ENCODE data around the gene NXT2. TPM values are rescaled to one million over a fixed set of nuclear protein-coding genes. Genes with fewer than 3 reads are reported as not detected.

The NXT2 gene
- total RNA-seq, 4 donors from 2014 or later = 1.8 to 5.3 (median 3.3) TPM

DNA sequence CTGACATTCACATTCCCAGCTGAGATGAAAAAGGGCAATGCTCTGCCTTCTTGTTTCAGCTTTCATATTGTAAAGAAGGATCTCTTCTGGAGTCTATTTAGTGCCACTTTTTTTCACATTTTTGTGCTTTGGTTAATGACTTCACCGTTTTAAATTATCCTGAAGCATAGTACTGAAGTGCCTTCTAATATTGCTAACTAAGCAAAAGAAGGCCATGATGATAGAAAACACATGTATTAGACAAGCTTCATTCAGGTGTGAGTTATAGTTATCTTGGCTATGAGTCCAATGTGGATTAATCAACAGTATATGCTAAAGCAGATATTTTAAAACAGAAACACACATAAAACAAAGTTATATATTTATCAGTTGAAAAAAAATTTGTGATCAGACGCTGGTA is 40.4 kb downstream of the NXT2 start:
- in situ Hi-C loops (cut with MboI; ENCODE audit: low sequenced_read_pairs in 4 of 4) = no loop called here
- no peak overlapping the region for H3K4me3 ChIP-seq
- no peaks in the 10 kb centered on the region for H3K4me1 ChIP-seq
- H3K9me3 ChIP-seq = no peaks in the 10 kb centered on the region
- DNase-seq (no peak), ATAC-seq (no peak)
- H3K36me3 ChIP-seq = no peaks in the 10 kb centered on the region
- H3K27me3 ChIP-seq = no peaks in the 10 kb centered on the region
- no peak for TF ChIP-seq POLR2A (IDR thresholded peaks at IDR 0.05)
- TF ChIP-seq, protein P1, sequence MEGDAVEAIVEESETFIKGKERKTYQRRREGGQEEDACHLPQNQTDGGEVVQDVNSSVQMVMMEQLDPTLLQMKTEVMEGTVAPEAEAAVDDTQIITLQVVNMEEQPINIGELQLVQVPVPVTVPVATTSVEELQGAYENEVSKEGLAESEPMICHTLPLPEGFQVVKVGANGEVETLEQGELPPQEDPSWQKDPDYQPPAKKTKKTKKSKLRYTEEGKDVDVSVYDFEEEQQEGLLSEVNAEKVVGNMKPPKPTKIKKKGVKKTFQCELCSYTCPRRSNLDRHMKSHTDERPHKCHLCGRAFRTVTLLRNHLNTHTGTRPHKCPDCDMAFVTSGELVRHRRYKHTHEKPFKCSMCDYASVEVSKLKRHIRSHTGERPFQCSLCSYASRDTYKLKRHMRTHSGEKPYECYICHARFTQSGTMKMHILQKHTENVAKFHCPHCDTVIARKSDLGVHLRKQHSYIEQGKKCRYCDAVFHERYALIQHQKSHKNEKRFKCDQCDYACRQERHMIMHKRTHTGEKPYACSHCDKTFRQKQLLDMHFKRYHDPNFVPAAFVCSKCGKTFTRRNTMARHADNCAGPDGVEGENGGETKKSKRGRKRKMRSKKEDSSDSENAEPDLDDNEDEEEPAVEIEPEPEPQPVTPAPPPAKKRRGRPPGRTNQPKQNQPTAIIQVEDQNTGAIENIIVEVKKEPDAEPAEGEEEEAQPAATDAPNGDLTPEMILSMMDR (IDR thresholded peaks at IDR 0.05 in 4 of 5, conservative IDR thresholded peaks at IDR 0.05 in 1 of 5) = no peak
- no peak overlapping the region for H3K27ac ChIP-seq
- intact Hi-C loops (cut with DNase I; ENCODE audit: low total_unique reads) = no loop called here

DNA sequence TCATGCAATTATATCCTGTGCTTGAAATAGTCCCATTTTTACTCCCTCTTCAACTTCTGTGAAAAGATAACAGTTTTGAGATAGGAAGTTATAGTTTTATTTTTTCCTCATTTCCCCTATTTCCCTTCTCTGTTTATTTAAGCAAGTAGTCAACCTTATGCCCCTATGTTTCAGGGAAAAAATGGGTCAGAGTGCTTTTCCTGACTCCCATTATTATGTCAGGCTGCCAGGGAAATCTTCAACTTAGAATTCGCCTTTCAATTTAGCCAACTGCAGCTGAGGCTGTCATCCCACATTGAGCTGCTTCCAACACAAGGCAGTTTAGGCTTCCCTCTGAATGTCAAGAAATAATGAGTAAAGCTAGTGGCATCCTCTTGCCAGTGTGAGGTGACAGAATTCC is 42.3 kb downstream of the NXT2 start:
- intact Hi-C loops (cut with DNase I; ENCODE audit: low total_unique reads) = no loop called here
- Histone ChIP-seq H3K27me3 (no peaks in the 10 kb centered on the region), H3K9me3 (no peaks in the 10 kb centered on the region), H3K27ac (no peak overlapping the region), H3K4me3 (no peak overlapping the region), H3K36me3 (no peaks in the 10 kb centered on the region), H3K4me1 (no peaks in the 10 kb centered on the region)
- in situ Hi-C loops (cut with MboI; ENCODE audit: low sequenced_read_pairs in 4 of 4) = no loop called here
- DNase-seq (no peak), ATAC-seq (no peak)
- TF ChIP-seq, protein P1 (IDR thresholded peaks at IDR 0.05 in 4 of 5, conservative IDR thresholded peaks at IDR 0.05 in 1 of 5) = no peak
- no peak for TF ChIP-seq POLR2A (IDR thresholded peaks at IDR 0.05)

DNA sequence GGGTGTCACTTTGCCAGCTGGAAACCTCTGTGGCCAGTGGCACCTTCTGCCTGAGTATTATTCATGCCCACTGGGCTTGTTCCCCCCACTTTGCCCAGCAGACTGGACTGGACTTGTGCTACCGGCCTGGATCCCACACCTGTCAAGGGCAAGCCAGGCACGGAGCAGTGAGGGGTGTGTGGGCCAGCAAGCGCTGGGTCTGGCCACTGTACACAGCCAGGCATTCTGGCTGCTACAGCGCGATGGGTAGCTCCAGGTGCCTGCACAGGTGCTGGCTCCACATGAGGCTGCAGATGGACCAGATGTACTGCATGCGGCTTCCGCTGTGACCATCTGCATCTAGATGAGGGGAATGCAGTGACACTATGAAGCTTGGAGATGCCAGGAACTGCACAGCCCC is 48.8 kb downstream of the NXT2 start:
- TF ChIP-seq, protein P1 (IDR thresholded peaks at IDR 0.05 in 4 of 5, conservative IDR thresholded peaks at IDR 0.05 in 1 of 5) = no peak
- TF ChIP-seq POLR2A (IDR thresholded peaks at IDR 0.05) = no peak
- H3K9me3 ChIP-seq = no peaks in the 10 kb centered on the region
- in situ Hi-C loops (cut with MboI; ENCODE audit: low sequenced_read_pairs in 4 of 4) = no loop called here
- intact Hi-C loops (cut with DNase I; ENCODE audit: low total_unique reads) = no loop called here
- no peak overlapping the region for H3K27ac ChIP-seq
- H3K36me3 ChIP-seq = no peaks in the 10 kb centered on the region
- H3K27me3 ChIP-seq = no peaks in the 10 kb centered on the region
- ATAC-seq (no peak), DNase-seq (no peak)
- no peak overlapping the region for H3K4me3 ChIP-seq
- H3K4me1 ChIP-seq = no peaks in the 10 kb centered on the region

DNA sequence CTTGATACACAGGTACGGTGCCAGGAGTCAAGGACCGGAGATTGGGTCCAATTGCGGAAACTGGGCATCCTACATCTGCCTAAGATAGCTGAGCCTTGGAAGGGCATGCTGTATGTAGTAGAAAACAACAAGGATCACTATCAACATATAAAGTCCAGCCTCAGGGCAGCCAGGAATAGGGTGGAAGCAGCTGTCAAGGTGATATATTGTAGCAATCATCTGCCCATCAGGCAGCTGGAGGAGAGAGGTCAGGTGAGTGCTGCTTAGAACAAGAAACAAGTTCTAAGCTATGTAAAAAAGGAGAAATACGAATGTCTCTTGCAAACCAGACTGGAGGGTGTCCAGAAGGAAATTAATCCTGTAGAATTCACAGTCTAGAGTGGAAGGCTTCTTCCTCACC is 53.5 kb downstream of the NXT2 start:
- H3K27ac ChIP-seq = no peak overlapping the region
- H3K27me3 ChIP-seq = no peaks in the 10 kb centered on the region
- H3K4me3 ChIP-seq = no peak overlapping the region
- H3K36me3 ChIP-seq = no peaks in the 10 kb centered on the region
- TF ChIP-seq POLR2A (IDR thresholded peaks at IDR 0.05) = no peak
- TF ChIP-seq, protein P1 (IDR thresholded peaks at IDR 0.05 in 4 of 5, conservative IDR thresholded peaks at IDR 0.05 in 1 of 5) = no peak
- intact Hi-C loops (cut with DNase I; ENCODE audit: low total_unique reads) (no loop called here), in situ Hi-C loops (cut with MboI; ENCODE audit: low sequenced_read_pairs in 4 of 4) (no loop called here)
- ATAC-seq = no peak
- no peak for DNase-seq
- no peaks in the 10 kb centered on the region for H3K4me1 ChIP-seq
- H3K9me3 ChIP-seq = no peaks in the 10 kb centered on the region

Other genes starting within 250 kb of the NXT2 start
- gene GUCY2F, start 54.8 kb upstream of the NXT2 start, total RNA-seq = not detected
- 1 to 10 TPM in 2 of 4 donors, under 1 TPM in 2; 0.27 to 2.3 (median 1.2) TPM for gene KCNE5, start 88.3 kb downstream of the NXT2 start, total RNA-seq
- 100 to 1,000 TPM in 3 of 4 donors, 10 to 100 TPM in 1; 18.7 to 259 (median 132) TPM for gene ACSL4, start 196.4 kb downstream of the NXT2 start, total RNA-seq

Measured in gastrocnemius medialis (tissue), 4 donors.